Adrenal gland (tissue), 5 donors: ENCODE measurements around the gene AKAP14.

ENCODE experiments used
- CTCF ChIP-seq, 6 experiments: fragments of 450-650 bp in 4 of 6; fragments of 200-600 bp in 2 of 6; sonication (generic) in 1 of 6; IDR thresholded peaks; 1 replicate in 5 of 6; 2 replicates in 1 of 6; pipeline versions ENCODE4 v1.5.1 to v1.8.0; 2016 to 2021; ENCODE audit warnings: antibody characterized with exemption in 6 of 6, mild to moderate bottlenecking in 2 of 6, moderate library complexity in 1 of 6
- POLR2A ChIP-seq, 2 donors: fragments of 450-650 bp; IDR thresholded peaks; one replicate each; pipeline ENCODE4 v1.6.1; 2017; ENCODE audit warnings: antibody characterized with exemption in 2 of 2, mild to moderate bottlenecking in 2 of 2, moderate library complexity in 1 of 2
- donor health status: DM: no; HTN: no; CAD: no.

GRCh38 chrX:119900976-119901375 lies 5.3 kb downstream of the AKAP14 start:
- TF ChIP-seq CTCF (IDR thresholded peaks at IDR 0.05) (no peak), POLR2A (IDR thresholded peaks at IDR 0.05) (no peak)
